Brain microvascular endothelial cell (primary cell): ENCODE data around the gene ZMYND8.
"Not testable (repeated sequence)": the region's sequence is repeated elsewhere in the genome, so short reads cannot be mapped to it uniquely, and the experiment has no call there.

ENCODE experiments used
- DNase-seq: peaks from one replicate; pipeline ENCODE4 v3.0.0-alpha.2; 2020
- H3K27ac ChIP-seq: fragments of 250-450 bp; sonication (Bioruptor Pico); 2 replicates; pipeline ENCODE4 v1.5.1; 2020; ENCODE audit warnings: mild to moderate bottlenecking, moderate library complexity
- H3K27me3 ChIP-seq: fragments of 250-450 bp; sonication (Bioruptor Pico); replicated peaks from 2 replicates; pipeline ENCODE4 v1.5.1; 2020; ENCODE audit warnings: mild to moderate bottlenecking
- H3K36me3 ChIP-seq: fragments of 250-450 bp; sonication (Bioruptor Pico); replicated peaks from 2 replicates; pipeline ENCODE4 v1.5.1; 2020; ENCODE audit warnings: mild to moderate bottlenecking
- H3K4me3 ChIP-seq: 2 replicates; pipeline ENCODE4 v1.5.1; 2011; ENCODE audit warnings: low read depth, mild to moderate bottlenecking, control low read depth, low read length, moderate library complexity
- CTCF ChIP-seq: IDR thresholded peaks from 2 replicates; pipeline ENCODE4 v1.5.1; 2011; ENCODE audit warnings: low read depth, mild to moderate bottlenecking, moderate library complexity, low read length, control low read depth, inconsistent platforms; ENCODE audit errors: missing control alignments
- in situ Hi-C: cut with HindIII; loops from 2 replicates; pipeline ENCODE4 v1.10.0; 2017; ENCODE audit warnings: low sequenced_read_pairs, low pct_ligation_motif_present

ZMYND8 gene

DNA sequence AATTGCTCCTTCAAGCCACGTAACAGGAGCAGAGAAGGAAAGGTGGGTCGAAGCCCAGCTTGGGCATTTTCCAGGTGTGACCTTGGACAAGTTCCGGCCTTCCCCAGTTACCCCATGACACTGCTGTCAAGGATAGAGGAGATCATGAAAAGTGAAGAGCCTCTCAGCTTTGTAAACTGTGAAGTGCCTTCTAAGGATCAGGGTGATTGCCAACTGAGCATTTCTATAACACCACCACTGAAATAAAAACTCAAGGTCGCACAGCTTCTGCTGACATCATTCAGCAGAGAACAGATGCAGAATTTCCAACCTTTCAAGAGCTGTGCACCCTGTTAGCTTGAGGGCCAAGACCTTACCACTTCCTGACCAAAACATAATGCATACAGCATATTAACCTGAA is 24.0 kb upstream of the ZMYND8 start:
- Histone ChIP-seq H3K4me3 (no peak overlapping the region), H3K27me3 (no peaks in the 10 kb centered on the region), H3K36me3 (no peaks in the 10 kb centered on the region), H3K27ac (peak overlapping the region; percentile 88)
- TF ChIP-seq CTCF, result no peak
- no peak for DNase-seq
- in situ Hi-C loops, result no loop called here

DNA sequence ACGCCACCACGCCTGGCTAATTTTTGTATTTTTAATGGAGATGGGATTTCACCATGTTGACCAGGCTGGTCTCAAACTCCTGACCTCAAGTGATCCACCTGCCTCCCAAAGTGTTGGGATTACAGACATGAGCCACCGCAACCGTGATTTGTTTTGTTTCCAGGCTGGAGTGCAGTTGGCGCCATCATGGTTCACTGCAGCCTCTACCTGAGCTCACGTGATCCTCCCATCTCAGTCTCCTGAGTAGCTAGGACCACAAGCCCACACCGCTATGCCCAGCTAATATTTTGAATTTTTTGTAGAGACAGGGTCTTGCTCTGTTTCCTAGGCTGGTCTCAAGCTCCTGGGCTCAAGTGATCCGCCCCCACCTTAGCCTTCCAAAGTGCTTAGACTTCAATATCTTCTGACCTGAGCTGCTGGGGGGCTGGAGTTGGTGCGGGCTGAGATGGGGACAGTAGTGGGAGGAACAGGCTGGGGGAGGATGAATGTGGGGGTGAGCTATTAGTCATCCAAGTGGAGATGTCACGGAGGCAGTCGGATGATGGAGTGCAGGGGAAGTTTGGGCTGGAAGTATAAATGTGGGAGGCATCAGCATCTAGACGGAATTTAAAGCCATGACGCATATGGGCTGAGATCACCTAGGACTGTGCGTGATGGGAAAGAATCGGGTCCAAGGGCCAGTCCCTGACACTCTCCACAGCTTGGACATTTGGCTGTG is 23.1 kb upstream of the ZMYND8 start:
- Histone ChIP-seq H3K27me3 (no peaks in the 10 kb centered on the region), H3K27ac (peak overlapping the region; percentile 88), H3K36me3 (no peaks in the 10 kb centered on the region), H3K4me3 (no peak overlapping the region)
- TF ChIP-seq CTCF, result no peak
- DNase-seq, result peak; percentile 96
- in situ Hi-C loops, result no loop called here

DNA sequence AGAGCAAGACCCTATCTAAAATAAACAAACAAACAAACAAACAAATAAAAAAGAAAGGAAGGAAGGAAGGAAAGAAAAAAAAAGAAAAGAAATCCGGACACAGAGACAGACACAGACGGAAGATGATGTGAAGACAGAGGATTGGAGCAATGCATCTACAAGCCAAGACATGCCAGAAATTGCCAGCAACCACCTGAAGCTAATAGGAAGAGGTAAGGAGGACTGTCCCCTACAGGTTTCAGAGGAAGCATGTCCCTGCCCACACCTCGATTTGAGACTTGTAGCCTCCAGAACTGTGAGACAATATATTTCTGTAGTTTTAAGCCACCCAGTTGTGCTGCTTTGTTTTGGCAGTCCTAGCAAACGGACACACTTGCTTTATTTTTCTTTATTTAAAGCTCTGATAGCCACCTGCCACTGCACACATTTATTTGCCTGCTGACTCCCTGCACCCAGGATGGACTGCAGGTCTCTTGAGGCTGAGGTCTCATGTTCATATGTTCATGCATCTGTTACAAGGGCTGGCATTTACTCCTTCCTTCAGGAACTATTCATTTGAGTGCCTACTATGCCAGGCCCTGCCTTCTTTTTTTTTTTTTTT is 20.7 kb upstream of the ZMYND8 start:
- in situ Hi-C loops, result no loop called here
- Histone ChIP-seq H3K27ac (no peak overlapping the region), H3K4me3 (no peak overlapping the region), H3K27me3 (no peaks in the 10 kb centered on the region), H3K36me3 (no peaks in the 10 kb centered on the region)
- no peak for TF ChIP-seq CTCF
- no peak for DNase-seq

DNA sequence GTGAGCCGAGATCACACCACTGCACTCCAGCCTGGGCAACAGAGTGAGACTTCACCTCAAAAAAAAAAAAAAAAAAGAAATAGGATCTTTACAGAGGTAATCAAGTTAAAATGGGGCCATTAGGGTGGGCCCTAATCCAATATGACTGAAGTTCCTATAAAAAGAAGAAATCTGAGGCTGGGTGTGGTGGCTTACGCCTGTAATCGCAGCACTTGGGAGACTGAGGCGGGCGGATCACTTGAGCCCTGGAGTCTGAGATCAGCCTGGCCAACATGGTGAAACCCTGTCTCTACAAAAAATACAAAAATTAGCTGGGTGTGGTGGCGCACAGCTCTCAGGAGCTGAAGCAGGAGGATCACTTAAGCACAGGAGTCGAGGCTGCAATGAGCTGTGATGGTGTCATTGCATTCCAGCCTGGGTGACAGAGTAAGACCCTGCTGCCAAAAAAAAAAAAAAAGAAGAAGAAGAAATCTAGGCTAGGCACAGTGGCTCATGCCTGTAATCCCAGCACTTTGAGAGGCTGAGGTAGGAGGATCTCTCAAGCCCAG is 19.7 kb upstream of the ZMYND8 start:
- H3K36me3 ChIP-seq, DNase-seq, H3K4me3 ChIP-seq, H3K27me3 ChIP-seq, in situ Hi-C loops, H3K27ac ChIP-seq: not testable (repeated sequence)

GRCh38 chr20:47374121-47374520 is 17.6 kb upstream of the ZMYND8 start:
- DNase-seq, in situ Hi-C loops, H3K27ac ChIP-seq, H3K36me3 ChIP-seq, H3K27me3 ChIP-seq, H3K4me3 ChIP-seq: not testable (repeated sequence)

- Histone ChIP-seq H3K27me3 (no peaks in the 10 kb centered on the region), H3K4me3 (no peak overlapping the region), H3K27ac (no peak overlapping the region), H3K36me3 (no peaks in the 10 kb centered on the region)
- no peak for TF ChIP-seq CTCF
- in situ Hi-C loops, result no loop called here
- no peak for DNase-seq
Measured at GRCh38 chr20:47373206-47373733, 16.8 kb upstream of the ZMYND8 start.
